HL-60 (cell line): ENCODE data around the gene TERT.

Experiments
- CTCF ChIP-seq: IDR thresholded peaks from one replicate; pipeline ENCODE4 v1.5.1; 2011; ENCODE audit warnings: low read length, control low read depth, inconsistent platforms; ENCODE audit not compliant: insufficient read depth
- GABPA ChIP-seq: IDR thresholded peaks from 2 replicates; pipeline ENCODE4 v1.6.1; 2012; ENCODE audit warnings: low read depth
- POLR2AphosphoS5 ChIP-seq: IDR thresholded peaks from 2 replicates; pipeline ENCODE4 v1.6.1; 2012; ENCODE audit warnings: low read depth
- REST ChIP-seq: IDR thresholded peaks from 2 replicates; pipeline ENCODE4 v1.6.1; 2012; ENCODE audit warnings: low read depth; ENCODE audit not compliant: insufficient replicate concordance
- SPI1 ChIP-seq: IDR thresholded peaks from 2 replicates; pipeline ENCODE4 v1.6.1; 2012; ENCODE audit warnings: low read depth, mild to moderate bottlenecking, borderline replicate concordance

- TF ChIP-seq CTCF: no peak
- TF ChIP-seq REST: no peak
- TF ChIP-seq GABPA: no peak
- TF ChIP-seq POLR2AphosphoS5: no peak
- TF ChIP-seq SPI1: no peak
These were observed 41.3 kb downstream of the TERT start for GRCh38 chr5:1253456-1254105.
